Adipose tissue (tissue), 3 donors: ENCODE measurements around the gene RASGRP3. TPM values are rescaled to one million over a fixed set of nuclear protein-coding genes. Genes with fewer than 3 reads are reported as not detected.

ENCODE experiments used
- H3K27ac ChIP-seq: one replicate; pipeline ENCODE4 v1.5.1; 2013; ENCODE audit warnings: low read depth, low read length
- WGBS, 3 donors: extraction: QIAGEN DNeasy Blood & Tissue Kit; methylation state at CpG; one replicate each; pipeline ENCODE4 v1.1.7; 2013; 5-methylcytosine and 5-hydroxymethylcytosine counted together
- polyA plus RNA-seq, 3 donors: library from polyadenylated mRNA; stranded (reverse); fragments of 200-250 nt; gene quantifications; one replicate each; pipeline ENCODE4 v1.2.3, GENCODE V29; 2013
- donor health status: healthy with polysubstance abuse.
- donor health status: Bipolar disorder and iron deficiency.
- donor health status: healthy.

Gene RASGRP3
- polyA plus RNA-seq, 3 donors, result 2.3 to 6.1 (median 5.4) TPM

- no peak overlapping the region for H3K27ac ChIP-seq
- 89 to 92% (median 90%) methylated on average over 4 of the region's 4 CpGs for WGBS, 3 donors
Measured at GRCh38 chr2:33541243-33541642, 64.8 kb downstream of the RASGRP3 start.

- WGBS, 3 donors, result 51 to 84% (median 83%) methylated on average over 3 of the region's 3 CpGs
- H3K27ac ChIP-seq, result no peak overlapping the region
Measured at GRCh38 chr2:33550206-33550605, 73.8 kb downstream of the RASGRP3 start.

- 46 to 58% (median 48%) methylated on average over 1 of the region's 1 CpG for WGBS, 3 donors
- H3K27ac ChIP-seq, result no peak overlapping the region
Measured at GRCh38 chr2:33552758-33553461, 76.5 kb downstream of the RASGRP3 start.

DNA sequence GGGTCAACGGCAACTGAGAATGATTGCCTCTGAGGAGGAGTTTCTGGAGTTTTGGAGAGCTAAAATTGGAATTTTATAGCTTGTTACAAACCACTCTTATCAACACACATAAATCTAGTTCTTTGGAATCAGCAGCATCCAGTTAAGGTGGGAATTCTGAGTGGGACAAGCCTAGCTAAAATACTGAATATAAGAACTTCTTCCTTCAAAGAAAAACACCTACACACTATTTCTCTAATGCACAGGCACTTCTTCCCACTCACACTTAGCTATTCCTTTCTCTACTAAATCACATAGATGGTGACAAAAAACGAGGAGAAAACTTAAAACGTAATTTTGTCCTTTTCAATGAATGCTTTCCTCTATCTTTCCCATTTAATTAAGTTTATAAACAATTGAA lies 79.2 kb downstream of the RASGRP3 start:
- WGBS, 3 donors, result 60 to 73% (median 64%) methylated on average over 3 of the region's 3 CpGs
- H3K27ac ChIP-seq, result no peak overlapping the region

GRCh38 chr2:33559328-33559727 lies 82.9 kb downstream of the RASGRP3 start:
- 80 to 94% (median 92%) methylated on average over 3 of the region's 3 CpGs for WGBS, 3 donors
- no peak overlapping the region for H3K27ac ChIP-seq

GRCh38 chr2:33560017-33560416 lies 83.6 kb downstream of the RASGRP3 start:
- no peak overlapping the region for H3K27ac ChIP-seq
- 53 to 77% (median 56%) methylated on average over 2 of the region's 2 CpGs for WGBS, 3 donors

- H3K27ac ChIP-seq, result no peak overlapping the region
Measured at GRCh38 chr2:33561872-33562271, 85.4 kb downstream of the RASGRP3 start.

DNA sequence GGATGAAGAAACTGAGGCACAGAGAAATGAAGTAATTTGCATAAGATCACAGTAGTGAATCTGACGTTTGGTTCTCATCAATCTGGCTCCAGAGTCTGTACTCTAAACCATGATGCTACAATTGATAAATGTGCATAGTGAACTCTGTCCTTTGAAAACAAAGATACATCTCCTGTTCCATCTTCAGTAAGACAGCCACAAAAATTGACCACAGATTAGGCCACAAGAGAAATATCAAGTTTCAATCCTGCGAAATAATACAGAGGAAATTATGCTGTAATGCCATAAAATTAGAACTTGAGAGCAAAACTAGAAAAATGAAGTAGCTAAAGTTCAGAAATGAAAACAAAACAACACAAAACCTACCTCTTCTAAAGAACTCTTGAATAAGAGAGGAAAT lies 94.2 kb downstream of the RASGRP3 start:
- 69 to 80% (median 70%) methylated on average over 2 of the region's 2 CpGs for WGBS, 3 donors
- H3K27ac ChIP-seq, result no peak overlapping the region

GRCh38 chr2:33573657-33574056 lies 97.2 kb downstream of the RASGRP3 start:
- no peak overlapping the region for H3K27ac ChIP-seq
- 91 to 94% (median 94%) methylated on average over 6 of the region's 6 CpGs for WGBS, 3 donors

GRCh38 chr2:33577084-33577483 lies 100.6 kb downstream of the RASGRP3 start:
- WGBS, 3 donors, result 91 to 92% (median 92%) methylated on average over 8 of the region's 8 CpGs
- H3K27ac ChIP-seq, result no peak overlapping the region

DNA sequence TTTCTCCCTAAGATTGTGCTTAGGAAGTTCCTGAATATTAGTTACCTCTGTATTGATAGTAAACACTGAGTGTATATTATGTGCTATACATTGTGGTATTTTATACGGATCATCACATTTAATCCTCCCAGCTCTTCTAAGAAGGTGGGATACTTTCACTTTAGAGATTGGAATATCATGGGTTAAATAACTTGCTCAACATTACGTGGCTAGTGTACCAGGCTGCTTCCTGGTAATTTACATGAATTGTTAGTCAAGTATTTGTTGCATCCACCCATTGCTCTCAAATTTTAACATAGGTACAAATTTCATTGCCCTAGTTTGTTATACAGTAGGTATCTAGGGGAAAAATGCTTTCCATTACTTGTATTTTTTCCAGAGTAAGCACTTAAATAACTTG lies 101.2 kb downstream of the RASGRP3 start:
- 42 to 50% (median 45%) methylated on average over 2 of the region's 2 CpGs for WGBS, 3 donors
- no peak overlapping the region for H3K27ac ChIP-seq

GRCh38 chr2:33579227-33579626 lies 102.8 kb downstream of the RASGRP3 start:
- 89 to 91% (median 91%) methylated on average over 5 of the region's 5 CpGs for WGBS, 3 donors
- no peak overlapping the region for H3K27ac ChIP-seq

DNA sequence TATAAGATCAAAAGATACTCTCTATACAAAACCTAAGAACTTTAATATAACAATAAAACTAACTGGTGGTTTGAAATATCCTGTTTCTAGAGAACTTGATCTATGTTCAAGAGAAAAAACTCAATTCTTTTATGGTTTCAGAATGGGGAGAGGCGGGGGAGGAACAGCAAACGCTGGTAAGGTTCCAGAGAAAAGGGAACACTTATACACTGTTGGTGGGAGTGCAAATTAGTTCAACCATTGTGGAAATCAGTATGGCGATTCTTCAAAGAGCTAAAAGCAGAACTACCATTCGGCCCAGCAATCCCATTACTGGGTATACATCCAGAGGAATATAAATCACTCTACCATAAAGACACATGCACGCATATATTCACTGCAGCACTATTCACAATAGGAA lies 105.4 kb downstream of the RASGRP3 start:
- H3K27ac ChIP-seq, result no peak overlapping the region
- 43 to 92% (median 57%) methylated on average over 5 of the region's 5 CpGs for WGBS, 3 donors

- 16 to 19% (median 18%) methylated on average over 2 of the region's 2 CpGs for WGBS, 3 donors
- H3K27ac ChIP-seq, result no peak overlapping the region
Measured at GRCh38 chr2:33583194-33583938, 106.9 kb downstream of the RASGRP3 start.

- H3K27ac ChIP-seq, result no peak overlapping the region
- 56 to 79% (median 77%) methylated on average over 2 of the region's 2 CpGs for WGBS, 3 donors
Measured at GRCh38 chr2:33586766-33587165, 110.3 kb downstream of the RASGRP3 start.

DNA sequence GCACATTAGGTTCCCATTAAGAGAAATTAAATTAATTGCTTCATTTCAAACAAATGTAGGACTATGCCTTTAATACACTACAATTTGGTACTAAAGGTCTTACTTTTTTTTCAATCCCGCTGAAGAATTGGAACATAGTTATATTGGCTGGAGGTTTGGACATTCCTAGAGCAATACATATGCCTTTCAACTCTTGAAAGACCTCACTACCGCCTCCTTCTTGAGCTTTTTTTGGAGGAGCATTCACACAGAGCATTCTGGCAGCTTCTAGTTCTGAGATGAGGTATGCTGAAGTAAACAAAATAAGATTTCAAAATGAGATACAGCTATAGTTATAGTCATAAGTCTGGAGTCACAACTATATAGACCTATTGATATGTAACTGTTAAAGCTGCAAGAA lies 111.8 kb downstream of the RASGRP3 start:
- no peak overlapping the region for H3K27ac ChIP-seq
- WGBS, 3 donors, result 57 to 71% (median 58%) methylated on average over 2 of the region's 2 CpGs

- no peak overlapping the region for H3K27ac ChIP-seq
- WGBS, 3 donors, result 30 to 55% (median 51%) methylated on average over 1 of the region's 1 CpG
Measured at GRCh38 chr2:33589444-33589843, 113.0 kb downstream of the RASGRP3 start.

- WGBS, 3 donors, result 55 to 74% (median 69%) methylated on average over 3 of the region's 3 CpGs
- no peak overlapping the region for H3K27ac ChIP-seq
Measured at GRCh38 chr2:33595385-33595784, 118.9 kb downstream of the RASGRP3 start.

GRCh38 chr2:33597026-33597425 lies 120.6 kb downstream of the RASGRP3 start:
- H3K27ac ChIP-seq, result no peak overlapping the region
- 65 to 79% (median 79%) methylated on average over 3 of the region's 3 CpGs for WGBS, 3 donors
